ENCODE results near the gene MGRN1.

Gene MGRN1

DNA sequence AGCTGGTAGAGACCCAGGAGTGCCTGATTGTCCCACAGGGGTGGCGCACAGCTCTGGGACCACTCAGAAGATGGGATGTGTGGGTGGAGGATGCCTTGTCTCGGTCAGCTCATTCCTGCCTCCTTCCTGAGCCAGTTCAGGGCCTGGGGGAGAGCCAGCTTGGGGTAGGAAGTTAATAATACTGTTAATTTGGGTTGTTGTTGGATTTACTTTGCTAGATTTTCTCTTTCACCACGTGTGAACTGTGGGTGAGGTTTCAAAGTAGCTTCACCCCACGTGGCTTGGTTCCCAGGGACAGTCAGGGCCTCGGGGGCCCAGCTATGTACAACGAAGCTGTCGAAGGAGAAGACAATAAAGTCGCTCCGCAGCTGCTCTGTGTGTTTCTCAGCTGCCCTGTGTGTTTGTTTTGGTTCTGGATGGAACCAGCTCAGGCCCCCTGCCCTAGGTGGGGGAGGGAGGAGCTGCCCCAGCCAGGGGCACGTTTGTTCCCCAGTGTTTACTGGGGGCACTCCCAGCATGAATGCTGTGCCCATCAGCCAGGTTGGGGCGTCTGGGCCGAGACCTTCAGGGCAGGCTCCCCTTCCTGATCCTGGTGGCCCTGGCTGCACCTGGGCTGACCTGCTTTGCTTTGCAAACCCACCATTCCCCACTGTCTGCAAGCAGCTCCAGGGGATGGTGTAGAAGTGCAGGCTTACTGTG lies 71.0 kb downstream of the MGRN1 start:
- TF ChIP-seq ISL1 (CRISPR knock-in tag; IDR thresholded peaks at IDR 0.05): no peak
- TF ChIP-seq TCF4 (CRISPR knock-in tag; IDR thresholded peaks at IDR 0.05; ENCODE audit: borderline replicate concordance): no peak
- no peak for ATAC-seq

DNA sequence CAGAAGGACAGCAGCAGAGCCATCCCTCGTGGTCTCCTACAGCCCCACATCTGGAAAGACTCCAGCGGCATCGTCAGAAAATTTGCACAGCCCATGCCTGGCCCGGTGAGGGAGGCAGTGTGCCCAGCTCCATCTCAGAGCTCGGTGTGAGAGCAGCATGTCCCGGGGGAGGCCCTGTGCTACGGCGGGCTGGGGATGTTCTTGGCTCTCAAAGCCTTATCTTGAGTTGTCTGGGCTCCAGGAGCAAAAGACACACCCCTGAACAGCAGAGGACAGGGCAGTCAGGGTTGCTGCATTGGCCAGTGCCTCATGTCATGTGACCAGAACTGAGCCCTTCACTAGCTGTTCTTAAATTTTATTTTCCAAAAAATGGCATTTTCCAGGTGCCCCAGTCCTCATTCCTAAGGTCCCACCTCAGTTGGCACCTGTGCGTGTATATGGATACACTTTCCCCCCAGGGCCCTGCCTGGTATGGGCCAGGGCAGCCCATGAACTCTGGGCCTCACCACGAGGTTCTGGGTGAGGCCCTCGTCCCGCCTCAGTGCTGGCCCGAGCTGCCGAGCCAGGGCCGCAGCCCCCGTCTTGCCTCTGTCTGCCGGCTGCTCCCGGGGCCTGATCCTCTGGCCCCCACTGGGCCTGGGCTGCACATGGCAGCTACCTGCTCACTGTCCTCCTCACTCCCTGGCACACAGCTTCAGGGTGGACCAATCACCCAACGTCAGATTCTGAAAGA lies 71.7 kb downstream of the MGRN1 start:
- TF ChIP-seq ZFP3 (CRISPR knock-in tag; IDR thresholded peaks at IDR 0.05) (no peak), ZFP30 (CRISPR knock-in tag; IDR thresholded peaks at IDR 0.05) (no peak), TSHZ2 (CRISPR knock-in tag; IDR thresholded peaks at IDR 0.05) (no peak), TOX (CRISPR knock-in tag; IDR thresholded peaks at IDR 0.05; ENCODE audit: borderline replicate concordance) (no peak), ARNTL (CRISPR knock-in tag; IDR thresholded peaks at IDR 0.05; ENCODE audit: borderline replicate concordance, low read depth) (no peak), OSR1 (CRISPR knock-in tag; IDR thresholded peaks at IDR 0.05) (no peak), CSRNP3 (CRISPR knock-in tag; IDR thresholded peaks at IDR 0.05) (no peak), RARB (CRISPR knock-in tag; IDR thresholded peaks at IDR 0.05) (no peak), PPARA (CRISPR knock-in tag; IDR thresholded peaks at IDR 0.05; ENCODE audit: borderline replicate concordance) (no peak), ZNF70 (CRISPR knock-in tag; IDR thresholded peaks at IDR 0.05) (no peak), BACH2 (CRISPR knock-in tag; IDR thresholded peaks at IDR 0.05; ENCODE audit: borderline replicate concordance) (no peak), ZNF8 (CRISPR knock-in tag; IDR thresholded peaks at IDR 0.05) (no peak), ESRRG (CRISPR knock-in tag; IDR thresholded peaks at IDR 0.05) (no peak), GLIS3 (CRISPR knock-in tag; IDR thresholded peaks at IDR 0.05) (no peak), CSDC2 (CRISPR knock-in tag; IDR thresholded peaks at IDR 0.05) (no peak)
- TF ChIP-seq, protein P1, sequence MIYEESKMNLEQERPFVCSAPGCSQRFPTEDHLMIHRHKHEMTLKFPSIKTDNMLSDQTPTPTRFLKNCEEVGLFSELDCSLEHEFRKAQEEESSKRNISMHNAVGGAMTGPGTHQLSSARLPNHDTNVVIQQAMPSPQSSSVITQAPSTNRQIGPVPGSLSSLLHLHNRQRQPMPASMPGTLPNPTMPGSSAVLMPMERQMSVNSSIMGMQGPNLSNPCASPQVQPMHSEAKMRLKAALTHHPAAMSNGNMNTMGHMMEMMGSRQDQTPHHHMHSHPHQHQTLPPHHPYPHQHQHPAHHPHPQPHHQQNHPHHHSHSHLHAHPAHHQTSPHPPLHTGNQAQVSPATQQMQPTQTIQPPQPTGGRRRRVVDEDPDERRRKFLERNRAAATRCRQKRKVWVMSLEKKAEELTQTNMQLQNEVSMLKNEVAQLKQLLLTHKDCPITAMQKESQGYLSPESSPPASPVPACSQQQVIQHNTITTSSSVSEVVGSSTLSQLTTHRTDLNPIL (CRISPR knock-in tag; IDR thresholded peaks at IDR 0.05; ENCODE audit: low read depth): no peak
- TF ChIP-seq, protein P2, sequence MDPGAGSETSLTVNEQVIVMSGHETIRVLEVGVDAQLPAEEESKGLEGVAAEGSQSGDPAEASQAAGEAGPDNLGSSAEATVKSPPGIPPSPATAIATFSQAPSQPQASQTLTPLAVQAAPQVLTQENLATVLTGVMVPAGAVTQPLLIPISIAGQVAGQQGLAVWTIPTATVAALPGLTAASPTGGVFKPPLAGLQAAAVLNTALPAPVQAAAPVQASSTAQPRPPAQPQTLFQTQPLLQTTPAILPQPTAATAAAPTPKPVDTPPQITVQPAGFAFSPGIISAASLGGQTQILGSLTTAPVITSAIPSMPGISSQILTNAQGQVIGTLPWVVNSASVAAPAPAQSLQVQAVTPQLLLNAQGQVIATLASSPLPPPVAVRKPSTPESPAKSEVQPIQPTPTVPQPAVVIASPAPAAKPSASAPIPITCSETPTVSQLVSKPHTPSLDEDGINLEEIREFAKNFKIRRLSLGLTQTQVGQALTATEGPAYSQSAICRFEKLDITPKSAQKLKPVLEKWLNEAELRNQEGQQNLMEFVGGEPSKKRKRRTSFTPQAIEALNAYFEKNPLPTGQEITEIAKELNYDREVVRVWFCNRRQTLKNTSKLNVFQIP (CRISPR knock-in tag; IDR thresholded peaks at IDR 0.05; ENCODE audit: borderline replicate concordance, low read depth): no peak
- ATAC-seq: no peak

- TF ChIP-seq, protein P3, sequence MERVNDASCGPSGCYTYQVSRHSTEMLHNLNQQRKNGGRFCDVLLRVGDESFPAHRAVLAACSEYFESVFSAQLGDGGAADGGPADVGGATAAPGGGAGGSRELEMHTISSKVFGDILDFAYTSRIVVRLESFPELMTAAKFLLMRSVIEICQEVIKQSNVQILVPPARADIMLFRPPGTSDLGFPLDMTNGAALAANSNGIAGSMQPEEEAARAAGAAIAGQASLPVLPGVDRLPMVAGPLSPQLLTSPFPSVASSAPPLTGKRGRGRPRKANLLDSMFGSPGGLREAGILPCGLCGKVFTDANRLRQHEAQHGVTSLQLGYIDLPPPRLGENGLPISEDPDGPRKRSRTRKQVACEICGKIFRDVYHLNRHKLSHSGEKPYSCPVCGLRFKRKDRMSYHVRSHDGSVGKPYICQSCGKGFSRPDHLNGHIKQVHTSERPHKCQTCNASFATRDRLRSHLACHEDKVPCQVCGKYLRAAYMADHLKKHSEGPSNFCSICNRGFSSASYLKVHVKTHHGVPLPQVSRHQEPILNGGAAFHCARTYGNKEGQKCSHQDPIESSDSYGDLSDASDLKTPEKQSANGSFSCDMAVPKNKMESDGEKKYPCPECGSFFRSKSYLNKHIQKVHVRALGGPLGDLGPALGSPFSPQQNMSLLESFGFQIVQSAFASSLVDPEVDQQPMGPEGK (CRISPR knock-in tag; IDR thresholded peaks at IDR 0.05; ENCODE audit: borderline replicate concordance): no peak
- no peak for TF ChIP-seq OSR1 (CRISPR knock-in tag; IDR thresholded peaks at IDR 0.05)
- TF ChIP-seq CSRNP3 (CRISPR knock-in tag; IDR thresholded peaks at IDR 0.05): no peak
- TF ChIP-seq, protein P2 (CRISPR knock-in tag; IDR thresholded peaks at IDR 0.05; ENCODE audit: borderline replicate concordance, low read depth): no peak
- ATAC-seq: no peak
Observed at GRCh38 chr16:4696905-4697847, 72.5 kb downstream of the MGRN1 start.

All from SK-N-SH treated with all-trans-retinoic acid at 6 μM for 48 hours (cell line).